Stimulated activated naive CD4-positive, alpha-beta T cell (primary cell): ENCODE measurements around the gene SLC39A10.

Experiments used
- DNase-seq, 6 experiments: peaks; one replicate each; lab custom pipeline; 2025; lab: John Stamatoyannopoulos, UW

The SLC39A10 gene

DNA sequence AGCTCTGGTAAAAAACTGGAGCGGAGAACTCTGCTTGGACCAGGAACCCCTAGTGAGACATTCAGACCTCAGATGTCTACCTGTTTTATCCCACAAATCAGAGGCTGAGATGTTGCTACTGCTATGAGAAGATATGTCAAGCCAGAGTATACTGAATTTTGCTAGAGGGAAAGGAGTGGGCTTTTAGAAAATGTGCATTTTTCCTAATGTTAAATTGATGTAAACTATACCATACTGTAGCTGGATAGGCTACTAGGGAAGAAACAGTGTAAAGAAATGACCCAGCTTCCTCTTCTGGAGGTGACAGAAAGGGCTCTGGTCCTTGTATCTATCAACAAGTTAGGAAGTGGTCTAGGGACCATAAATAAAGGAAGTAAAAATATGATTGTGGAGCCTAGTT, 65.0 kb downstream of the SLC39A10 start:
- DNase-seq, result no peak

DNA sequence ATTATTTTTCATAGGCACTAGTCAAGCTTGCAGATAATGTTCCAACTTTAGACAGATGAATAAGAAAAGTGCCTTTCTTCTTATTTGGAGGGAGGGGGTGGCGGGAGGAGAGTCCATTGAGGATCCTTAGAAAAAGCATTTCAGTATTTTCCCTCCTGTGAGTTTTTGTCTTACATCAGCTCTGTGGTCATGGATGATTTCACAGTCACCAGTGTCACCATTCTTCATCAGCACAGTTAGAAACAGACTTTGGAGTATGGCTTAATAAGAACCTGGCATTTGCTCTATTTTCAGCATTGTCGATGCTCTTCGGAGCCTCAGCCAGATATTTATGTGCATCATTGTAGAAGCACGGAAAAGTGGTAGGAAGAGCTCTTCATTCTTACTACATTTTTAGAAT, 70.1 kb downstream of the SLC39A10 start:
- no peak for DNase-seq

DNA sequence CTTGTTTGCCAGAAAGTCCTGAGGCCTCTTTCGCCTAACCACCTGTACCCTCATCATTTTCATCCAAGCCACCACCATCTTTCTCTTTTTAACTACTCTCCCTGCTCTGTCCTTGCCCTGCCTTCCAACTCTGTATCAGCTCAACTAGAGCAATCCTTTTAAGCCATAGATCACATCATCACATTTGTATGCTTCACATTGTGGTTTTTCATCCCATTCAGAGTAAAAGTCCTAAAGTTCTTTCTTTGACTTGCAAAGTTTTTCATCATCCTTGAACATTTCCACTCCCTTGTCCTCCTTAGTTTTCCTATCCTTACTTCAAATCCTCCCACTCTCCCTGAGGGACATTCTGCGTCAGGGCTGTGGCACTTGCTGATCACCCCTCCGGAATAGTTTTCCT, 73.9 kb downstream of the SLC39A10 start:
- no peak for DNase-seq

DNA sequence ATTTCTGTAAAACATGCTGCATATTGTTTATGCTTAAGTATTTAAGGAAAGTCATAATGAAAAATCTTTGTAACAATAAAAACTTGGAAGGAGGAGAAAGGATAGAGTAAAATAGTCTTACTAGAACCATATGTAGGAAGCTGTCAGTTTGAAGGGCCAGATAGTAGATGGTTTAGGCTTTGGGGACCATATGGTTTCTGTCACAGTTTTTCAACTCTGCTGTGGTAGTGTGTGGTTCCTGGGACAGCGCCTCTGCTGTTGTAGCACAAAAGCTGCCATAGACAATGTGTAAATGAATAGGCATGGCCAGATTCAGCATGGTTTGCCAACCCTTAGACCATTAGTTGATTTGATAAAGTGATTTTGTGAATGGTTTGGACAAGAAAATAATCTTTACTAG, 75.5 kb downstream of the SLC39A10 start:
- DNase-seq, result no peak

DNA sequence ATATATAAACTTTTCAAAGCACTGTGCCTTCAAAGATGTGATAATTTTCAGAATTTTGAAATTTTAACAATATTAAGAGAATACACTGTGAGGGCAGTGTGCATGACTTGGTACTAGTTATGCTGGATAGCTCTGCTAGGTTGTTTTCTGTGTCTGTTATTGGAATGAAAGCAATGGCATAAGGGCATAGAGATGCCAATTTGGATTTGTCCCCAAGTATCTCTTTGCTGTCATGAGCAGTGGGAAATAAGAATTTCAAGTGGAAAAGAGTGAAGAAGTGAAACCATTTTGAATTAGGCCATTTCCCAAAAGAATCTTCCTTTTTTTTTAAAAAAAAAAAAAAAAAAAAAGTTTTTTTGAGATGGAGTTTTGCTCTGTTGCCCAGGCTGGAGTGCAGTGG, 76.8 kb downstream of the SLC39A10 start:
- no peak for DNase-seq

DNA sequence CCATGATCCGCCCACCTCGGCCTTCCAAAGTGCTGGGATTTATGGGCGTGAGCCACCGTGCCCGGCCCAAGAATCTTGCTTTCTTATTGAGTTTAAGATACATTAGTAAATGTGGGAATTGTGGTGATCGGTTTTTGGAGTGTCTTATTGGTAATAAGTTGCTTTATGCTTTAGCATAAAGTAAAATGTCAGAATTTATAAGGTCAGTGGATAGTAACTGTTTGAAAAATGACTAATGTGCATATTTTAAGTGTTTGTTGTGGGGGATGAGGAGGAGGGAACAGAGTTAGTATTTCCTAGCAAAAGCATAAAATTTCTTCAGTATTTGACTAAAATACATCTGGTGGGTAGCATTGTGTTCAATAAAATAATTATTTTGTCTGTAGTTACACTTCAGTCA, 77.4 kb downstream of the SLC39A10 start:
- no peak for DNase-seq

DNA sequence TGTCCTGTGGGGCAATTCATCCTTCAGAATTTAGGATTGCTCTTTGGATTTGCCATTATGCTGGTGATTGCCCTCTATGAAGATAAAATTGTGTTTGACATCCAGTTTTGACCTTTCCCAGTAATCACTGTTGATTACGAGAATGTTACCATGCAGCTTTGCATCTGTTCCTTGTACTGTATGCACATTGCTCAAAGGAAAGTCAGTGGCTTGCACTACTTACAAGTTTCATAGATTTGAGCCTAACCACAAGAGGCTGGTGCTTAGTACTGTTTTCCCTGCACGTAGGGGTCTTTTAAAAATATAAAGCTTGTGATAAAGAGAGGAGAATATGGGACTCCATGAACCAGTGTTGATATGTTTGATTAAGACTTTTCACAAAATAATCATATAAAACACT, 77.9 kb downstream of the SLC39A10 start:
- no peak for DNase-seq

DNA sequence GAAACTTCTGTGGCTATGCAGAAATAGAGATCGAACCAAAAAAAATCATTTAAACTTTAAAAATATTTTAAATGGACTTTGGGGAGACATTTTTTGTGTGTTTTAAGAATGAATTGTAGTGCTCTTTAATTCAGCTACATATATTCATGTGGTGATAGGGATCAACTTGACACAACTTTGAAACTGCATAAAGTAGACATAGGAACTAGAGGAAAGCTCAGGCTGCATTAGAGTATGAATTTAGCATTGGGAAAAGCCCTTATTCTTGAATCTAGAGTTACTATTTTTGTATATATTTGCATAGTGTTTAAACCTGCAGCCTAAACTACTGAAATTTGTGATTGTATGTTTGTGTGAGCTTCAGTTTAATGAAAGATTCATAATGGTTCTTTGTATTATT, 78.3 kb downstream of the SLC39A10 start:
- no peak for DNase-seq

DNA sequence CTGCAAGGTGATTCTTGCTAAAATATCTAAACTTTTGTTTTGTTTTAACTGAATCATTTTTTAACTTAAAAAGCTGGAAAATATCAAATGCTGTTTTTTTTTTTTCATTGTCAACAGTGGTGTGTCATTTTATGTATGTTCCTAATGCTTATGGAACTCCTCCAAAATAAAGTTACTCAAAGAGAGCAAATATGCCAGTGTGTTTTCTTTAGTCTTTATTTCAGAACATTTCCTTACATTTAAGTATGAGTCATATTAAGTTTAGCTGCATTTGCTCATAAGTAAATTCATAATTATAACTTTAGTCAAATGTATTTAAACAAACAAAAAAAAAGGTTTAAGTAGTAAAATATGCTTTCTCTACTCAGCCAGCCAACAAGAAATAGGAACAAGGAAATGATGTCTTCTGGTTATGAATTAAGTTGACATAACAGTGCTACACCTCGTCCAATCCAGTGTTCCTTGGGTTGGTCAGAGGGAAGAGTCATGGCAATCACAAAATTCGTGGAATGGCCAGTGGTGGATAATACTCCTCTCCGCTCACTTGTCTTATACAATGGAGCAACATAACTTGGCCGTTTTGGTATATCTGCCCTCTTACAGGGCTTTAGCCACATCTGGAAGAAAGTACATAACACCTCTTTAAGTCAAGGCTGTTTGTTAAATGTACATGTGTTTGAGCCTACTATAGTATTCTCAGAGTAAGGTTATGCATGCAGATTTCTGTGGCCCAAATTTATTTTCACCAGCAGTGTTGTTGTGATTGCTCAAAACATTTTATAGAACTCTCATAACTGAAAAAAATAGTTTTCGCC, 80.7 kb downstream of the SLC39A10 start:
- no peak for DNase-seq

DNA sequence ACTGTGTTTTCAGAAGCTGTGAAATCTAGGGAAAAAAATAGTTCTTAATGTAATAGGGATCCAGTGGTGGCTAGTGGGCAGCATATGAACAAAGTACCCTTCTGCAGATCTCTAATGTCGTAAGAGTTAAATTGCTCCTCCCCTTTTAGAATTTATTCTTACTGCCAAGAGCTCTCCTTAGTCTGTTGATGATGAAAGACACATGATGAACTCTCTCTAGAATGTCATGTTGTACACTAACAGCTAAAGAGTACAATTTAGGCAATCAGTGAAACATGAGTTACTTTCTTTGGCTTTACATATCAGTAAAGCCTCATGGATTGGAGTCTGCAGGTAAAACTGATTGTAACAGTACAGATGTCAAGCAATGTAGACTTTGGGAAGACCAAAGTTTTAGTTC, 84.2 kb downstream of the SLC39A10 start:
- DNase-seq, result no peak

DNA sequence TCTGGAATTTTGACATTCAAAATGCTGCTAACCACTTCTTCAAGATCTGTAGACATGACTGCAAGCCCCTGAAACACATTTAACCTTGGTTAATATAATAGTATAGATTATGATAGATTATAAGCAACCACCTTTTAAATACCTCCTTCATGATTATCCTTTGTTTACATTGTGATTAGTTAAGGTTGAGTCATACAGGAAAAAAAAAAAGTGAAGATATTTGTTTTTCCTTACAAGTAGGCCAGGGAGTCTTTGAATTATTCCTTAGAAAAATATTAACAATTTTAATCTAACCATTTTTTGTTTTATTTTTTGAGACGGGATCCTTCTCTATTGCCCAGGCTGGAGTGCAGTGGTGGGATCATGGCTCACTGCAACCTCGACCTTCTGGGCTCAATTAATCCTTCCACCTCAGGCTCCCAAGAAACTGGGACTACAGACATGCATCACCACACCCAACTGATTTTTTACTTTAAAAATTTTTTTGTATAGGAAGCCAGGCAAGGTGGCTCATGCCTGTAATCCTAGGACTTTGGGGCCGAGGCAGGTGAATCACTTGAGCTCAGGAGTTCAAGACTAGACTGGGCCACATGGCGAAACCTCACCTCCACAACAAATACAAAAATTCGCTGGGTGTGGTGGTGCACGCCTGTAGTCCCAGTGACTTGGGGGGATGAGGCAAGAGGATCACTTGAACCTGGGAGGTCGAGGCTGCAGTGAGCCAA, 99.4 kb downstream of the SLC39A10 start:
- no peak for DNase-seq

DNA sequence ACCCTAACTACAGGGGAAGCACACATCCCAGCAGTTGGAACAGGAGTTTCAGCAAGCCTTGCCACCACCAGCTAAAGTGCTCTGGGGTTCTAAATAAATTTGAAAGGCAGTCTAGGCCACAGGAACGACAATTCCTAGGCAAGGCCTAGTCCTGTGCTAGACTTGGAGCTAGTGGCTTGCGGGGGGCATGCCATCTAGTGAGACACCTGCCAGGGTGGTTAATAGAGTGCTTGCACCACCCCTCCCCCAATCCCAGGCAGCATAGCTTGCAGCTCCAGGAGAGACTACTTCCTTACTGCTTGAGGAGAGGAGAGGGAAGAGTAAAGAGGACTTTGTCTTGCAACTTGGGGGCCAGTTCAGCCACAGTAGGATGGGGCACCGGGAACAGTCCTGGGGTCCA, 101.8 kb downstream of the SLC39A10 start:
- no peak for DNase-seq

DNA sequence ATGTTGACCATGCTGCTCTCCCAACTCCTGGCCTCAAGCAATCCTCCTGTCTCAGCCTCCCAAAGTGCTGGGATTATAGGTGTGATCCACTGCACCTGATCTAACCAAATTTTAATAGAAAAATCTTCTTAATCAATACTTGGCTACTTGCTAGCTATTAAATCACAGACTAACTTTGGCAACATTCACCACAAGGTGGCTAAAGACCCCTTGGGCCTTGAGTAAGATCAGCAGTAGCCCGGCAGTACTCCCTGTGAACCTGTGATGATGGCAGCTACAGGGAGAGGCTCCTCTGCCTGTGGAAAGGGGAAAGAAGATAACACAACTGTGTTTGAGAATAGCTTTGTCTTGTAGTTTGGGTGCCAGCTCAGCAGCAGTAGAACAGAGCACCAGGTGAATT, 102.9 kb downstream of the SLC39A10 start:
- DNase-seq, result no peak

DNA sequence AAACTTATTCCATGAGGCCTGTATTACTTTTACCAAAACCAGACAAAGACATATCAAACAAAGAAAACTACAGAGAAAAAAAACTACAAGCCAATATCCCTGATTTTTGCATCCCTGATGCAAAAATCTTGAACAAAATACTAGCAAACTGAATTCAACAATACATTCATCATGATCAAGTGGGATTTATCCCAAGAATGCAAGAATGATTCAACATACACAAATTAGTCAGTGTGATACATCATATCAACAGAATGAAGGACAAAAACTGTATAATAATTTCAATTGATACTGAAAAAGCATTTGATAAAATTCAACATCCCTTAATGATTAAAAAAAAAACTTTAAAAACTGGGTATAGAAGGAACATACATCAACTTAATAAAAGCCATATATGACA, 106.8 kb downstream of the SLC39A10 start:
- DNase-seq, result no peak

DNA sequence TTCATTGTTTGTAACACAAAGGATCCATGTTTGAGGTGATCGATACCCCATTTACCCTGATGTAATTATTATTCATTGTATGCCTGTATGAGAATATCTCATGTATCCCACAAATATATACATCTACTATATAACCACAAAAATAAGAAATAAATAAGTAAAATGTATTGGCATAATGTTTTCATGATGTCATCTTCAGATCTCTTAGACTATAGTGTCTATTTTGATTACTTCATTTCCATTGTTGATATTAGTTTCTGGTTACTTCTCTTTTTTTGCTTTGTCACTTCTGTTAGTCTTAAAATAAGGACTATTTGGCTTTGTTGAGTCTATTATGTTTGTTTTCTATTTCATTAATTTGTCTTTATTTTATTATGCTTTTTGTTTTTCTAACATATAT, 109.7 kb downstream of the SLC39A10 start:
- DNase-seq, result no peak

DNA sequence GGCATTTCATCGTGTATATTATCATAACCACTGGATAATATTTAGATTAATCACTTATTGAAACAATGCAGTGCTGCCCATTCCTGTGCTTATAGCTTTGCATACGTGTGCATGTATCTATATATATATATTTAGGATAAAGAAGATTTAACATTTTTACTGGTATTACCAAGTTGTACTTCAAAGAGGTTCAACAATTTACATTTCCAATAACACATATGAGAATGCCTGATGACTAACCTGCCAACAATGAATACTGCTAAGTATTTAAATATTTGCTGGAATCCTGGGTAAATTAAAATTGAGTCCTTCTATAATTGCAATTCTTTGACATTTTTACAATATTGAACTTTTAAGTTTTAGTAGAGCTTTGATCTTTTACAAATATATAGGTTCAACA, 111.4 kb downstream of the SLC39A10 start:
- no peak for DNase-seq

DNA sequence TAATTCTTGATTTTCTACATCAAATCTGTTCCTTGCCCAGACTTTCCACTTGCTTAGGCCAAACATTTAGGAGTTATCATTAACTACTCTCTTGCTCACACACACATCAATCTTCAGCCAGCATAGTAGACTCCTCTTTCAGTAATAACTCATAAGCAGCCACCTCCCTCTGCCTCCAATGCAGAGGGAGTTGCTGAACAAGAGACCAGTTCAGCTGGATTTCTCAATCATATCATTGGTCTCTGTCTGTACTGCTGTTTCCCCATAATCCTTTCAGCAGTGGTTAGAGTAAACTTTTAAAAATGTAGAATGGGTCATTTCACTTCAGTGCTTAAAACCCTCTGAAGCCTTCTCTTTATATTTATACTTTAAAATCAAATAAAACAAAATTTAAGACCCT, 112.9 kb downstream of the SLC39A10 start:
- DNase-seq, result no peak

DNA sequence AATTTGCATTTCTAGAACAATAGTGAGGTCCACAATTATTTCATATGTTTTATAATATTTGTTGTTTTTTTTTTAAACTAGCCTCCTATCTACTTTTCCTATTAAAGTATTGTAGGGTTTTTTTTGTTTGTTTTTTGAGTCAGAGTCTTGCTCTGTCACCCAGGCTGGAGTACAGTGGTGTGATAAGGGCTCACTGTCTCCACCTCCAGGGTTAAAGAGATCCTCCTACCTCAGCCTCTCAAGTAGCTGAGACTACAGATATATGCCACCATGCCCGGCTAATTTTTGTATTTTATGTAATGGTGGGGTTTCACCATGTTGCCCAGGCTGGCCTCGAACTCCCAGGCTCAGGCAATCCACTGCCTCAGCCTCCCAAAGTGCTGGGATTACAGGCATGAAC, 122.5 kb downstream of the SLC39A10 start:
- DNase-seq, result no peak

DNA sequence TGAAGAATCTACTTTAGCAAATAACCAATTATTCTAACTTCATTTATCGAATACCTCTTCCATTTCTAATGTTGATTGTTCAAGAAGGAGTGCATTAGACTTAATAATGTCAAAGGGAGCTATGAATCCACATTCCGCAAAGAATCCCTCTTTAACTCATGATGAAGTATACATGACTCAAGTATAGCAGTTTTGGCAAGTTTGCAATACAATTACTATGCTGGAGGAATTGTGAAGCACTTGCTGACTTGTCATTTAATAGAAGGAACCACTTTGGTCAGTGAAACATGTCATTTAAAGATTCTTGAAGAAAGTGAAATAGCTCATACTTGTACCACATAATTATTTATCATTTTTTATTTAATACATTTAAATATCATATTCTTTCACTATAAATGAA, 125.1 kb downstream of the SLC39A10 start:
- DNase-seq, result no peak
